ENCODE measurements around the gene PPBP. TPM values are rescaled to one million over a fixed set of nuclear protein-coding genes. Genes with fewer than 3 reads are reported as not detected.
A peak's percentile ranks its signal among the peaks of the same experiment; 100 is the strongest.
"Not testable (repeated sequence)": the region's sequence is repeated elsewhere in the genome, so short reads cannot be mapped to it uniquely, and the experiment has no call there.

The PPBP gene
- total and polyA plus RNA-seq, 4 donors: 2.6 to 17.8 (median 6.2) TPM

DNA sequence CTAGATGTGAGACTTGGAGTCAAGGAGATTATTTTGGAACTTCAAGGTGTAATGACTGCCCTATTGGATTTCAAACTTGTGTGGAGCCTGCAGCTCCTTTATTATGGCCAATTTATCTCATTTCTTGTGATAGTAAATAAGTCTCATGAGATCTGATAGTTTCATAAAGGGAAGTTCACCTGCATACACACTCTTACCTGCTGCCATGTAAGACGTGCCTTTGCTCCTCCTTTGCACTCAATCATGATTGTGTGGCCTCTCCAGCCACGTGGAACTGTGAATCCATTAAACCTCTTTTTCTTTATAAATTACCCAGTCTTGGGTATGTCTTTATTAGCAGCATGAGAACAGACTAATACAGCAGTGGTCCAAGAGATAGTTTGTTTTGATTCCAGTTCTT lies 25.3 kb downstream of the PPBP start:
- Histone ChIP-seq H3K9me3 (ENCODE audit: control insufficient read depth, insufficient read depth, low read length) (no peaks in the 10 kb centered on the region), H3K36me3 (ENCODE audit: control insufficient read depth, insufficient read depth, low read length) (no peaks in the 10 kb centered on the region), H3K27me3 (ENCODE audit: control insufficient read depth, insufficient read depth, low read length) (no peaks in the 10 kb centered on the region), H3K4me3 (ENCODE audit: low read depth, low read length) (no peak overlapping the region), H3K4me1 (ENCODE audit: control insufficient read depth, insufficient read depth, low read length) (no peaks in the 10 kb centered on the region), H3K27ac (ENCODE audit: low read depth, low read length) (no peak overlapping the region)
- no peak for DNase-seq (ENCODE audit: low read depth in 4 of 6, low spot score in 6 of 6)
- no CpG with 5 or more reads among the region's 2 CpGs for WGBS (ENCODE audit: insufficient coverage)

DNA sequence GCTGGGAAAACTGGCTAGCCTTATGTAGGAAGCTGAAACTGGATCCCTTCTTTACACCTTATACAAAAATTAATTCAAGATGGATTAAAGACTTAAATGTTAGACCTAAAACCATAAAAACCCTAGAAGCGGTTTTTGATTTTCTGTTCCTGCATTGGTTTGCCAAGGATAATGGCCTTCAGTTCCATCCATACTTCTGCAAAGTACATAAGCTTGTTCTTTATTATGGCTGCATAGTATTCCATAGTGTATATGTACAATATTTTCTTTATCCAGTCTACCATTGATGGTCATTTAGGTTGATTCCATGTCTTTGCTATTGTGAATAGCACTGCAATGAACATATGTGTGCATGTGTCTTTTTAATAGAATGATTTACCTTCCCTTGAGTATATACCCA lies 28.9 kb downstream of the PPBP start:
- H3K27me3 ChIP-seq (ENCODE audit: control insufficient read depth, insufficient read depth, low read length); H3K27ac ChIP-seq (ENCODE audit: low read depth, low read length); H3K4me1 ChIP-seq (ENCODE audit: control insufficient read depth, insufficient read depth, low read length); H3K9me3 ChIP-seq (ENCODE audit: control insufficient read depth, insufficient read depth, low read length); H3K36me3 ChIP-seq (ENCODE audit: control insufficient read depth, insufficient read depth, low read length); H3K4me3 ChIP-seq (ENCODE audit: low read depth, low read length); DNase-seq (ENCODE audit: low read depth in 4 of 6, low spot score in 6 of 6): not testable (repeated sequence)
- WGBS (ENCODE audit: insufficient coverage): no CpG with 5 or more reads among the region's 1 CpG

DNA sequence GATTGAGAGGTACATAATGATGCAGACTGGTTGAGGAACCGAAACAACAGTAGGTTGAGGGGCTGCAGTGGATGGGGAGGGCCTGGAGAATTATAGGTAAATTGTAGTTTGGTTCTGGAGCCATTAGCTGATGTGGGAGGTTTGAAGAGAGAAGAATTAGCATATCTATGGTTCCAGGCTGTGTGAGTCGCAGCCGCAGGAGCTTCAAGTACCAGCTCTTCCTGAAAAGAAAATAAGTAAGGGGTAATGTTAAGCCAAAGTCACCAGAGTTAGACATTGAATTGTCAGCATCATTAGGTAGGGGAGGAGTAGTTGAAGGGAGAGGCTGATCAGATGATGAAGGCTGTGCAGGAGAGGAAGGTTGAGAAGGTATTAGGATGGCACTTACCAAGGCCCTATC lies 35.6 kb downstream of the PPBP start:
- Histone ChIP-seq H3K4me3 (ENCODE audit: low read depth, low read length) (no peak overlapping the region), H3K27ac (ENCODE audit: low read depth, low read length) (no peak overlapping the region), H3K27me3 (ENCODE audit: control insufficient read depth, insufficient read depth, low read length) (no peaks in the 10 kb centered on the region), H3K9me3 (ENCODE audit: control insufficient read depth, insufficient read depth, low read length) (peaks cover 2% of the 10 kb centered on the region), H3K36me3 (ENCODE audit: control insufficient read depth, insufficient read depth, low read length) (no peaks in the 10 kb centered on the region), H3K4me1 (ENCODE audit: control insufficient read depth, insufficient read depth, low read length) (no peaks in the 10 kb centered on the region)
- DNase-seq (ENCODE audit: low read depth in 4 of 6, low spot score in 6 of 6): no peak
- WGBS (ENCODE audit: insufficient coverage): 83% methylated on average over 3 of the region's 3 CpGs

- H3K27ac ChIP-seq (ENCODE audit: low read depth, low read length); H3K4me1 ChIP-seq (ENCODE audit: control insufficient read depth, insufficient read depth, low read length); H3K4me3 ChIP-seq (ENCODE audit: low read depth, low read length); DNase-seq (ENCODE audit: low read depth in 4 of 6, low spot score in 6 of 6); H3K27me3 ChIP-seq (ENCODE audit: control insufficient read depth, insufficient read depth, low read length); H3K36me3 ChIP-seq (ENCODE audit: control insufficient read depth, insufficient read depth, low read length); H3K9me3 ChIP-seq (ENCODE audit: control insufficient read depth, insufficient read depth, low read length): not testable (repeated sequence)
- WGBS (ENCODE audit: insufficient coverage): 20% methylated on average over 1 of the region's 8 CpGs
Measured at GRCh38 chr4:73950376-73950920, 37.5 kb downstream of the PPBP start.

DNA sequence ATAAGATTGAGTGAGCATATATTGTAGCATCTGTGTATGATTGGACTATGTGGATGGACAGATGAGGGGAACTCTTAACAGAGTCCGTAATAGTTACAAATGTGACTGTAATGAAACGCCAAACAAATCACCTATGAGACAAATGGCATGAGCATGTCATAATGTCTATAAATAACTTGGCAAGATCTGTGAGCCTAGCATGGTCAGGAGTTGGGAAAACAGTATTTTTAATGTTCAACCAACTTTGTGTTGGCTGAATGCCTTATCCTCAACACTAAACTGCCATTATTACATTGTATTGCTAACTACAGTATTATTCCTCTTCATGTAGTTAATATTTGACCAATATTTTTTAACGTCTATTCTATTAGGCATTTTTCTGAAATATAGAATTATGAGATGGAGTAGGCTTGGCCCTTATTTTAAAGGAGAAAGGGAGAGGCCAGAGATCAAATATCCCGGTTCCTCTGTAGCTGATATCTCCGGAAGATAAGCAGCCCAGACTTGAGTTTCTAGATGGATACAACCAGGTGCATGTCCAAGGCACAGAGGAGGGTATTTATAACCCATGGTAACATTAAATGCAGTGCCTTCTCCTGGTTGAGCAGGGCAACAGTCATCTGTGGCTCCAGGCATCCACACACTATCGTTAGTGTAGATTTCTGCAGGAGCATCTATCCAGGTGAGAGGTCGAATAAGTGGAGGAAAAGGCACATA lies 38.8 kb downstream of the PPBP start:
- WGBS (ENCODE audit: insufficient coverage): 100% methylated on average over 3 of the region's 7 CpGs
- no peak for DNase-seq (ENCODE audit: low read depth in 4 of 6, low spot score in 6 of 6)
- no peak overlapping the region for H3K4me3 ChIP-seq (ENCODE audit: low read depth, low read length)
- no peaks in the 10 kb centered on the region for H3K4me1 ChIP-seq (ENCODE audit: control insufficient read depth, insufficient read depth, low read length)
- H3K9me3 ChIP-seq (ENCODE audit: control insufficient read depth, insufficient read depth, low read length): no peaks in the 10 kb centered on the region
- H3K27me3 ChIP-seq (ENCODE audit: control insufficient read depth, insufficient read depth, low read length): peaks cover 13% of the 10 kb centered on the region
- no peaks in the 10 kb centered on the region for H3K36me3 ChIP-seq (ENCODE audit: control insufficient read depth, insufficient read depth, low read length)
- no peak overlapping the region for H3K27ac ChIP-seq (ENCODE audit: low read depth, low read length)

DNA sequence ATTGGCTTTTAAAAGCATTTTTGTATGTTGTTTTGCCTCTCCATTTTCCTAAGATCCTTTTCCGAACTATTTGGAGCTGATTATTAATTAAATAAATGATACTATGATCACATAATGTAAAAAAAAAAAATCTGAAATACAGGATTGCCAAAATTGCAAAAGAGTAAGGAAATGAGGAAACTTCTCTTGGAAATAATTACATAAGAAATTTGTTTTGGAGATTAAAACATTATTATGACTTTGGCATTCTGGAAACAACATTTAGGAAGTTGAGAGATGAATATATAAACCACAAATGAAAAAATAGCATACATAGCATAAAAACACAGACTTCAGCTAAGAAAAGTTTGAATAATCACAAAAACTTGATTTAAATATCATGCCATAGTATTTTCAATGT lies 39.7 kb downstream of the PPBP start:
- no peaks in the 10 kb centered on the region for H3K4me1 ChIP-seq (ENCODE audit: control insufficient read depth, insufficient read depth, low read length)
- H3K27me3 ChIP-seq (ENCODE audit: control insufficient read depth, insufficient read depth, low read length): peaks cover 21% of the 10 kb centered on the region
- H3K9me3 ChIP-seq (ENCODE audit: control insufficient read depth, insufficient read depth, low read length): no peaks in the 10 kb centered on the region
- no peaks in the 10 kb centered on the region for H3K36me3 ChIP-seq (ENCODE audit: control insufficient read depth, insufficient read depth, low read length)
- H3K4me3 ChIP-seq (ENCODE audit: low read depth, low read length): no peak overlapping the region
- WGBS (ENCODE audit: insufficient coverage): no CpG with 5 or more reads among the region's 1 CpG
- DNase-seq (ENCODE audit: low read depth in 4 of 6, low spot score in 6 of 6): no peak
- H3K27ac ChIP-seq (ENCODE audit: low read depth, low read length): no peak overlapping the region

DNA sequence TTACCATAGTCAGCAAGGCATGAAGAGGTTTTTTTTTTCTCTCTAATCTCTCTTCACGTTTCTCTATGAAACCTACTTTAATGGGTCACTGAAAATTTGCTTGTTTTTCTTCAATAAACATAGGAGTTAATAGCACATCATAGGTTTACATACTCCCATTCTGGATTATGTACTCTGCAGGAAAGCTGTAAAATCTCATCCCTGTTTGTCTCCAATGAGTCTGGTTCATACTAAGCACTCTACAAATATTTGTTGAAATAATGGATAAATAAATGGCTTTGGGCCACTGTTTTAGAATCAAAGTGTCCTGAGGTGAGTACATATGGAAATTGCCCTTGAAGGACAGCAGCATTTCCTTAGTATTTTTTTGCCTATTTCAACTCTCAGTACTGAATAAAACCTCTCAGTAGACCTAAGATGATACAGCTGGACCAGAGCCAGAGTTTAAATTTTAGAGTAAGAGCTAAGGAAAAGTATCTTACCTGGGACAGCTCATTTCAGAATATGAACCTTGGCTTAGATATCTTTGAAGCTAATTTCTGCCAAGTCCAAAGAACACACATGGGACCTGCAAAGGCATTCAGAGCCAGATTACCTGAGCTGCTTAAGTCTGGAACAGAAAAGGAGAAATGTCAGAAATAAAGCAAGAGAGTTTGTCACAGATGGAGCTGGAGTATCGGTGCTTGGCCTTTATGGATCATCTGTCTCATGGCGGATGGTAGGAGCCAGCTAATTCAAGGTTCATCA lies 40.6 kb downstream of the PPBP start:
- H3K27me3 ChIP-seq (ENCODE audit: control insufficient read depth, insufficient read depth, low read length): peaks cover 26% of the 10 kb centered on the region
- H3K9me3 ChIP-seq (ENCODE audit: control insufficient read depth, insufficient read depth, low read length): no peaks in the 10 kb centered on the region
- H3K36me3 ChIP-seq (ENCODE audit: control insufficient read depth, insufficient read depth, low read length): no peaks in the 10 kb centered on the region
- no peak overlapping the region for H3K27ac ChIP-seq (ENCODE audit: low read depth, low read length)
- H3K4me1 ChIP-seq (ENCODE audit: control insufficient read depth, insufficient read depth, low read length): no peaks in the 10 kb centered on the region
- DNase-seq (ENCODE audit: low read depth in 4 of 6, low spot score in 6 of 6): peak in 1 of 6 donors; percentile 24
- 100% methylated on average over 2 of the region's 3 CpGs for WGBS (ENCODE audit: insufficient coverage)
- H3K4me3 ChIP-seq (ENCODE audit: low read depth, low read length): no peak overlapping the region

DNA sequence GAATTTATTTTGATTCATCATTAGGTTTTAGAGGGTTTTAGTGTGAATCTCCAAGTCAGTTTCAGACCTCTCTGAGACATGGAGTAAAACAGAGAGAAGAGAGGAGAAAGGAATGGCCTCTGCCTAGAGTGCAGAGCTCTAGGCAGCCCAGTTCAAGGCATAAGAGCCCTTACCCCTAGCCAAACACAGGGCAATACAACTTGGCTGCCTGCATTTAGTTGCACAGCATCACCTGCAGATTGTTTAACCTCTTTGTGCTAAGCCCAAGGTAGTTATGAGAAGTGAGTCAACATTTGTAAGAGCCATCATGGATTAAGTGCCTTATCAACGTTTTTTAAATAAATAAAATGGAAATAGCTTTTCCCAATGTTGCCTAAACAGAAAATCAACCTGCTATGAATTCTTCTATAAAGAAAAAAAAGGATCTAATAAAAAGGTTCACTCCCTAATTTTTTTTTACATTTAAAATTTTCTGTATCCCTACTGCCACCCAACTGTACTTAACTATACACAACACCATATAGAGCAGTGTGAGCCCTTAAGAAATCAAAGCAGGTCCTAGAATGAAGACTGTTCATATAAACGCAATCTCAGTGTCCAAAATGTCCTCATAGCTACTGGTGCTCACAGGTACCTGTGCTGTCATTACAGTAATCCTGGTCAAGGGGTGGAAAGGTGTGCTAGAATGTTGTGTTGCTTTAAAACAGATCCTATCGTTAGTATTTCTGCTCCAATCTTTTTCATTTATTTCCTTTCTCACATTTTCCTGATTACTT lies 42.1 kb downstream of the PPBP start:
- Histone ChIP-seq H3K36me3 (ENCODE audit: control insufficient read depth, insufficient read depth, low read length) (no peaks in the 10 kb centered on the region), H3K4me1 (ENCODE audit: control insufficient read depth, insufficient read depth, low read length) (no peaks in the 10 kb centered on the region), H3K27me3 (ENCODE audit: control insufficient read depth, insufficient read depth, low read length) (peaks cover 26% of the 10 kb centered on the region), H3K27ac (ENCODE audit: low read depth, low read length) (no peak overlapping the region), H3K4me3 (ENCODE audit: low read depth, low read length) (no peak overlapping the region), H3K9me3 (ENCODE audit: control insufficient read depth, insufficient read depth, low read length) (no peaks in the 10 kb centered on the region)
- whole genome bisulfite sequencing (ENCODE audit: insufficient coverage): no CpG with 5 or more reads among the region's 3 CpGs
- no peak for DNase-seq (ENCODE audit: low read depth in 4 of 6, low spot score in 6 of 6)

DNA sequence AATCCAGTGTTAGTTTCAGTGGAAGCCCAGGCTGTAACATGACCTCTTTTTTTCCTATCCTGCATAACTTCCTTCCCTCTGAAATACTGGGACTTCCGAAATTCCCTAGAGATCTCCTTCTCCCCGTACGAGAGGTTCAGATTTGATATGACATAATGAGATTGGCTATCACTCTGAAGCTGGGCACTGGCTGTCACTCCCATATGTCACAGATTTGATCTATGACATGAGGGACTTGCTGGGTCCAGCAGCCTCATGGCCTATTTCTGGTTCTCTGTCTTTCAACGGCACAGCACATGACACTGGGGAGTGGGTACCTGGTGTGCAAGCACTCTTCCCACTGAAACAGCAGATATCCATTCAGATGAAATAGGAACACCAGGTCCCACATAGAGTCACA lies 42.9 kb downstream of the PPBP start:
- 100% methylated on average over 1 of the region's 4 CpGs for WGBS (ENCODE audit: insufficient coverage)
- peaks cover 26% of the 10 kb centered on the region for H3K27me3 ChIP-seq (ENCODE audit: control insufficient read depth, insufficient read depth, low read length)
- H3K4me3 ChIP-seq (ENCODE audit: low read depth, low read length): no peak overlapping the region
- H3K36me3 ChIP-seq (ENCODE audit: control insufficient read depth, insufficient read depth, low read length): no peaks in the 10 kb centered on the region
- H3K27ac ChIP-seq (ENCODE audit: low read depth, low read length): no peak overlapping the region
- no peak for DNase-seq (ENCODE audit: low read depth in 4 of 6, low spot score in 6 of 6)
- H3K4me1 ChIP-seq (ENCODE audit: control insufficient read depth, insufficient read depth, low read length): no peaks in the 10 kb centered on the region
- H3K9me3 ChIP-seq (ENCODE audit: control insufficient read depth, insufficient read depth, low read length): no peaks in the 10 kb centered on the region

All from spinal cord (tissue), 10 donors.